ENCODE measurements around the gene MYO18B. TPM values are rescaled to one million over a fixed set of nuclear protein-coding genes. Genes with fewer than 3 reads are reported as not detected.

Gene MYO18B
- total RNA-seq, 1 donor from 2014 or later: not detected

DNA sequence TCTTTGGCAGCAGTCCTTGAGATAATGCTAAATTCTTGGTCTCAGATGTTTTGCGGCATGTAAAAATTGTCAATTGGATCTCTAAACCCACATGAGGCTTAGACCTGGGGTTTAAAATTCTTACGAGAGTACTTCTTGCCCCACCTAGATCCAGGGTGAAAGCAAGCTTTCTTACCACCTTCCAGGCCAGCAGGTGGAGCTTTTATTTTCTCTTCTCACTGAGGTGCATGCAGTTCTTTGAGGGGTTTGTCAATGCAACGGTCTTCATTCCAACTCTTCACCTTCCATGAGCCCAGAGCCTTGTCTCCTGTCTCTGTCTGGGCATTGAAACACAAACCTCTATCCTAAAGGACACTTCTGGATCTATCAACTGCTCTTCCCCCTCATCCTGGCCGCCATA lies 154.1 kb downstream of the MYO18B start:
- Histone ChIP-seq H3K27me3 (ENCODE audit: control insufficient read depth, insufficient read depth, low read length) (no peaks in the 10 kb centered on the region), H3K4me3 (ENCODE audit: low read depth, low read length) (no peak overlapping the region), H3K36me3 (ENCODE audit: control insufficient read depth, insufficient read depth, low read length) (no peaks in the 10 kb centered on the region)
- DNase-seq (ENCODE audit: low read depth) (no peak), FAIRE-seq (no peak)
- TF ChIP-seq, protein P1, sequence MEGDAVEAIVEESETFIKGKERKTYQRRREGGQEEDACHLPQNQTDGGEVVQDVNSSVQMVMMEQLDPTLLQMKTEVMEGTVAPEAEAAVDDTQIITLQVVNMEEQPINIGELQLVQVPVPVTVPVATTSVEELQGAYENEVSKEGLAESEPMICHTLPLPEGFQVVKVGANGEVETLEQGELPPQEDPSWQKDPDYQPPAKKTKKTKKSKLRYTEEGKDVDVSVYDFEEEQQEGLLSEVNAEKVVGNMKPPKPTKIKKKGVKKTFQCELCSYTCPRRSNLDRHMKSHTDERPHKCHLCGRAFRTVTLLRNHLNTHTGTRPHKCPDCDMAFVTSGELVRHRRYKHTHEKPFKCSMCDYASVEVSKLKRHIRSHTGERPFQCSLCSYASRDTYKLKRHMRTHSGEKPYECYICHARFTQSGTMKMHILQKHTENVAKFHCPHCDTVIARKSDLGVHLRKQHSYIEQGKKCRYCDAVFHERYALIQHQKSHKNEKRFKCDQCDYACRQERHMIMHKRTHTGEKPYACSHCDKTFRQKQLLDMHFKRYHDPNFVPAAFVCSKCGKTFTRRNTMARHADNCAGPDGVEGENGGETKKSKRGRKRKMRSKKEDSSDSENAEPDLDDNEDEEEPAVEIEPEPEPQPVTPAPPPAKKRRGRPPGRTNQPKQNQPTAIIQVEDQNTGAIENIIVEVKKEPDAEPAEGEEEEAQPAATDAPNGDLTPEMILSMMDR (IDR thresholded peaks at IDR 0.05; ENCODE audit: insufficient read depth, low read length, severe bottlenecking): no peak

DNA sequence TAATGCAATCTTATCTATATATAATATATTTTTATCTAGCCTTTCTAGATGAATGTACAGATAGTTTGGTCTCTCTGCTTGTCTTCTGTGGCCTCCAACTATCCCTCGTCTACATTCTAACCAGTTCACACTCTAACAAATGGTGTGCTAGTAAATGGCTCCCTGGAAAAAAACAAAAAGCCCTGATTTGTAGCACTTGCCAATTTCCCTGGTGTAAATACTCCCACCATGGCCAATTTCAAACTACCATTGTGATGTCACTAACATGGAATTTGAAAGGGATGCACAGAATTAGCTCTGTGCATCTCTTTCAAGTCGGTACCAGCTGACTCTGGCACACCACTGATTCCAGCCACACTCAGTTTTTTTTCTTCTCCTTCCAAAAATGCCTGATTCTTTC lies 154.6 kb downstream of the MYO18B start:
- no peaks in the 10 kb centered on the region for H3K36me3 ChIP-seq (ENCODE audit: control insufficient read depth, insufficient read depth, low read length)
- H3K27me3 ChIP-seq (ENCODE audit: control insufficient read depth, insufficient read depth, low read length): no peaks in the 10 kb centered on the region

DNA sequence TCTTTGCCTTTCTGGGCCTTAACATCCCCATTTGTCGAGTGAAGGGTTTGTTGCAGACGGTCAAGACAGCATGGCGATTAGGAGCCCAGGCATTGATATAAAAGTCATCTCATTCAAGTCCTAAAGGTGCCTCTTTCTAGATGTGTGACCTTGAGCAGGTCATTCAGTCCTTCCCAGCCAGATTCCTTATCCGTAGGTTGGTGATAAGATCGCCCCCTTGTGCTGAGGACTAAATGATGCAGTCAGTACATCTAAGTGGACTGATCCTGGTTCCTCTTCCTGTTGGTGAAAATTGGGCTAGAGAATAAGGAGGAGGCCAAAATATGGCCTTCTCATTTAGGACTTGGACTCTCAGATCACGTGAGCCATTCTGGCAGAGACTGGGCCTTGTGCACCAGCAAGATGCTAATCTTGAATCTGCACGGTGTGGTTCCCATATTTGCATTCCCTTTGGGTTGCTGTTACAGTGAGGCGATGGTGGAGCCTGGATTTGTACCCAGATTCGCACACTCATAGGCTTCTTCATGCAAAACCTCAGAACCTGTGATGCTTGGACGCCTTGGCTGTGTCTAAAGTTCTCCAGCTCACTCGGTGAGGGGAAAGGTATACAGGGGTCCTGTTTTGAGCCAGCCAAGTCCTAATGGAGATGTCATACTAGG lies 156.8 kb downstream of the MYO18B start:
- H3K4me3 ChIP-seq (ENCODE audit: low read depth, low read length): no peak overlapping the region
- no peak for FAIRE-seq
- DNase-seq (ENCODE audit: low read depth): no peak
- no peaks in the 10 kb centered on the region for H3K27me3 ChIP-seq (ENCODE audit: control insufficient read depth, insufficient read depth, low read length)
- TF ChIP-seq, protein P1 (IDR thresholded peaks at IDR 0.05; ENCODE audit: insufficient read depth, low read length, severe bottlenecking): no peak
- no peaks in the 10 kb centered on the region for H3K36me3 ChIP-seq (ENCODE audit: control insufficient read depth, insufficient read depth, low read length)

More for the DNA sequence above, 154.6 kb downstream of the MYO18B start:
- FAIRE-seq (no peak), DNase-seq (ENCODE audit: low read depth) (no peak)
- H3K4me3 ChIP-seq (ENCODE audit: low read depth, low read length): no peak overlapping the region
- TF ChIP-seq, protein P1 (IDR thresholded peaks at IDR 0.05; ENCODE audit: insufficient read depth, low read length, severe bottlenecking): no peak

DNA sequence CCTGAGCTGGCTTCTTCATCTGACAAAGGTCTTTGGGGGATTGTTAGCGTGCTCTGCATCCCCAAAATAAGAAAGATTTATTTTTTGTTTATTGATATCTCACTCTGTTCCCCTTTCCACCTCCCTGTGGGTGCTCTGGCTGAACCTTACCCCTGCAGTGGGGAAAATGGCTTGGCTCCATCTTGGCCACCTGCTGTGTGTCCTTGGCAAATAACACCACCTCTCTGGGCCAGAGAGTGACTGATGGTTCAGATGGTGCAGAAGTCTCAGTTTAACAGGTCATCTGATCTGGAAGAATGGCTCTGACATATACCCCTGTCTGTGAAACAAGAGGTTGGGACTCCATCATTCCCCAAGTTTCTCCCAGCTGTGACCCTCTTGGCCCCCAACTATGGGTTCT lies 157.6 kb downstream of the MYO18B start:
- Histone ChIP-seq H3K4me3 (ENCODE audit: low read depth, low read length) (no peak overlapping the region), H3K27me3 (ENCODE audit: control insufficient read depth, insufficient read depth, low read length) (no peaks in the 10 kb centered on the region), H3K36me3 (ENCODE audit: control insufficient read depth, insufficient read depth, low read length) (no peaks in the 10 kb centered on the region)
- no peak for FAIRE-seq
- no peak for DNase-seq (ENCODE audit: low read depth)
- TF ChIP-seq, protein P1 (IDR thresholded peaks at IDR 0.05; ENCODE audit: insufficient read depth, low read length, severe bottlenecking): no peak

DNA sequence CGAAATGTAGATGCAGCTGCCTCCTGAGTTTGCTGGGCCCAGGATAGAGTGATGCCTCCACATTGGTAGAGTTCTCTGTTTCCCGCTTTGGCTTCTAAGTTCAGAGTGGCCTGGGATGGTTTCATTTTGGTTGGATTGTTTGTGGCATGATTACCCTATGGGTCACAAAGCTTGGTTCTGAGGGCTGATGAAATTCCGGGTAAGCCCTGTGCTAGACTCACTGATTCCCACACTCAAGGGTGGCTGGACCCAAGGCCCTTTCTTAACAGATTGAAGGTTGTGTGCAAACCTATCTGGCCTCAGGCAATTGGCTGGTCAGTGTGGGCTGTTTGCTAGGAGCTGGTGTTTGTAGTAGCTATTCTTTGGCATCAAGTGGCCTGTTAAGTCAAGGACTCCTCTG lies 158.4 kb downstream of the MYO18B start:
- Histone ChIP-seq H3K27me3 (ENCODE audit: control insufficient read depth, insufficient read depth, low read length) (no peaks in the 10 kb centered on the region), H3K4me3 (ENCODE audit: low read depth, low read length) (no peak overlapping the region), H3K36me3 (ENCODE audit: control insufficient read depth, insufficient read depth, low read length) (no peaks in the 10 kb centered on the region)
- no peak for FAIRE-seq
- TF ChIP-seq, protein P1 (IDR thresholded peaks at IDR 0.05; ENCODE audit: insufficient read depth, low read length, severe bottlenecking): no peak
- DNase-seq (ENCODE audit: low read depth): no peak

DNA sequence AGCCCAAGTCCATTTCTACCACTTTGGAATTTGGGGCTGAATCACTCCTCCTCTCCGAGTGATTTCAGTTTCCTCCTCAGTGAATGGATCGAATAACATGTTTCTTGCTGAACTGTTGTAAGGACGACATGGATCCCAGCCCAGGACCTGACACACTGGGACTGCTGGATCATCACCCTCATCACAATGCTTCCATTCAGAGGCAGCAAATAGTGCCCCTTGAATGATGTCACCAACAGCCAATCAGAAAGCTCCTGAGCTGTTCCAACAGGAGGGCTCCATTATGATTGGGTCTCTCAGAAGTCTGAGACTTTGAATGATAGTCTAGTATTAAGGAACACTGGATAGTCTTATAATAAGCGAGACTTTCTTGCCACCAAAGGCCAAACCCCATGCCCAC lies 158.9 kb downstream of the MYO18B start:
- Histone ChIP-seq H3K36me3 (ENCODE audit: control insufficient read depth, insufficient read depth, low read length) (no peaks in the 10 kb centered on the region), H3K27me3 (ENCODE audit: control insufficient read depth, insufficient read depth, low read length) (no peaks in the 10 kb centered on the region), H3K4me3 (ENCODE audit: low read depth, low read length) (no peak overlapping the region)
- no peak for FAIRE-seq
- TF ChIP-seq, protein P1 (IDR thresholded peaks at IDR 0.05; ENCODE audit: insufficient read depth, low read length, severe bottlenecking): no peak
- DNase-seq (ENCODE audit: low read depth): no peak

Measured in bronchial epithelial cell (primary cell).